ENCODE data around the gene FBXW5.

Gene FBXW5

GRCh38 chr9:136961279-136962065 is 16.9 kb upstream of the FBXW5 start:
- DNase-seq (ENCODE audit: low spot score) = no peak

DNA sequence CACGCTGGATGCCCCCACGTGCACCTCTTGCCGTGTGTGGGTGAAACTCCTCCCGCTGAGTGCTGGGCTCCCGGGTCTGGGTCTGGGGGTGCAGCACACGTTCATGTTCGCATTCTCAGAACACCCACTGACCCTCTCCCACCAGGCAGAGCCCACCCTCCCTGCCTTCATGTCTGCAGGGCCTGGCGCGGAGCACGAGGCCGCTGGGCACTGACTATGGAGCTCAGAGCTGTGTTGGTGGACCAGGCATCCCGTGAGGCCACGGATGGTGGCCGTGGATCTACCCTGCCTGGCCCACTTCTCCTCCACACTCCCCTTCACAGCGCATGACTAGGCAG is 16.4 kb upstream of the FBXW5 start:
- no peak for DNase-seq (ENCODE audit: low spot score)

DNA sequence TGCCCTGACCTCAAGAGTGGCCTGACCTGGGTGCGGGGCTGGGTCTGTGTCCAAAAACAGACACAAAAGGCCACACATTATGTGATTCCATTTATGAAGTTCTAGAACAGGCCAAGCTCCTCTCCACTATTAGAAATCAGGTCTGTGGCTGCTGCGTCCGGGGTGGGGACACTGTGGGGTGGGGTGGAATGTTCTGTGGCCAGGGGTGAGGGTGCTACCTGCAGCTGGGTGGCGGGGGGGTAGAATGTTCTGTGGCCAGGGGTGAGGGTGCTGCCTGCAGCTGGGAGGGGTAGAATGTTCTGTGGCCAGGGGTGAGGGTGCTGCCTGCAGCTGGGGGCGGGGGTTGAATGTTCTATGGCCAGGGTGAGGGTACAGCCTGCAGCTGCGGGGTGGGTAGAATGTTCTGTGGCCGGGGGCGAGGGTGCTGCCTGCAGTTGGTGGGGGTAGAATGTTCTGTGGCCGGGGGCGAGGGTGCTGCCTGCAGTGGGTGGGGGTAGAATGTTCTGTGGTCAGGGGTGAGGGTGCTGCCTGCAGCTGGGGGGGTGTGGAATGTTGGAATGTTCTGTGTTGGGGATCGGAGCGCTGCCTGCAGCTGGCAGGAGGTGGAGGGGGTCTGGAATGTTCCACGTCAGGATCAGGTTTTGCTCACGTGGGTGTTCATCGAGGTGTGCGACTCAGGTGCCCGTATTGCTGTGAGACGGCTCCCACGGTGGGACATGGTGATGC is 15.8 kb upstream of the FBXW5 start:
- no peak for DNase-seq (ENCODE audit: low spot score)

- DNase-seq (ENCODE audit: low spot score) = no peak
Observed at GRCh38 chr9:136958898-136959850, 14.6 kb upstream of the FBXW5 start.

DNA sequence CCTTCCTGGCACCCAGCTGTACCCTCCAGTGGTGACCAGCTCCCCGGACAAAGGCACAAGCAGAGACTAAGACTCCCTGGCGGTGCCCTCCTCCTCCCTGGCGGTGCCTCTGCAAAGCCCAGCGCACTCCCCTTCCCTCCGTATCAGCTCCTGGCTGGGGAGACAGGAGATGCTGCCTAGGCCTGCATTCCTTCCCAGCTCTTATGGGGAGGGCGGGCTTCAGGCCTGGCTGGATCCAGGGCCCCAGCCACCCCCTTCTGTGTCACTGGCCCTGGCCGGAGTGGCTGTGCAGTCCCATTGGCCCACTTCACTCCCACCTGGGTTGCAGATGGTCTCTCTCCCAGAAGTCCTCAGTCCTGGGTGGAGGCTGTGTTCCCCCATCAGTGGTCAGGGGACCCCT is 13.9 kb upstream of the FBXW5 start:
- no peak for DNase-seq (ENCODE audit: low spot score)

GRCh38 chr9:136957901-136958300 is 13.4 kb upstream of the FBXW5 start:
- no peak for DNase-seq (ENCODE audit: low spot score)

- DNase-seq (ENCODE audit: low spot score) = no peak
Observed at GRCh38 chr9:136957461-136957860, 12.9 kb upstream of the FBXW5 start.

DNA sequence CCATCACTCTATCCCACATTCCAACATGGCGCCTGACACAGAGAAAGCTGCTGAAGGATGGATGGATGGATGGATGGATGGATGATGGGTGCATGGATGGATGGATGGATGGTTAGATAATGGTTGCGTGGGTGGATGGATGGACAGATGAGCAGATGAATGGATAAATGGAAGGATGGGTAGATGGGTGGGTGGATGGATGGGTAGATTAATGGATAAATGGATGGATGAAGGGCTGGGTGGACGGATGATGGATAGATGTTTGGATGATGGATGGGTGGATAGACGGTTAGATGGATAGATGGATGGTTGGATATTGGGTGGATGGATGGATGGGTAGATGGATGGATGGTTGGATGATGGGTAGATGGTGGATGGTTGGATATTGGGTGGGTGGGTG is 12.1 kb upstream of the FBXW5 start:
- DNase-seq (ENCODE audit: low spot score) = no peak

GRCh38 chr9:136955943-136956335 is 11.4 kb upstream of the FBXW5 start:
- no peak for DNase-seq (ENCODE audit: low spot score)

DNA sequence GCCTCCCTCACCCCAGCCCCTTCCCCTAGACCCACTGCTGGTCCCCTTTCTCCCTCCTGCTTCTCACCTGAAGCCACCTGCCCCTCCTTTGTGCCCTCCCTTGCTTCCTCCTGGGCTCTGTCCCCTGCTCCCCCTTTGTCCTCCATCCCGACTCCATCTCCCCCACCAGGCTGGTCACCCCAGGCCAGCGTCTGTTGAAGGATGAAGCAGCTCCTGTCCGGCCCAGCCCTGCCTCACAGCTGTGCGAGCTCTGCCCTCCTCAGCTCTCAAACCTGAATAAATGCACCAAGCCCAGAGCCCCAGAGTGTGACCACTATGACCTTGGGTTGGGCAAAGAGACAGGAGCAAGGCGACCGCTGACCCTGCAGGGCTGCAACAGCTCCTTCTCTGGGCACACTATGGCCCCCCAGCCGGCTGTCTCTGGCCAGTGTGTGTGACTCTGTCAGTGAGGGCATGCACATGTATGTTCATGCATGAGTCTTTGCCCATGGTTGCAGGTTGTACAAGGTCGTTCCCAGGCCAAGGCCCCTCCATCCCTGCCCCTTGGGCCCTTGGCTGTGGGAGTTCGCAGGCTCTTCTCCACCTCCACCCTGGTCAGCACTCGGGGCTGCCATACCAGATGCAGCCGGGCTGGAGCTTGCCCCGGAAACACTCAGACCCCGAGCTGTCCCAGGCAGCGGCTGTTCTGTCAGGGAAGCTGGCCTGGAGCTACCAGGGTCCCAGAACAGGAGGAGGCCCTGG is 10.8 kb upstream of the FBXW5 start:
- no peak for DNase-seq (ENCODE audit: low spot score)

- no peak for DNase-seq (ENCODE audit: low spot score)
Observed at GRCh38 chr9:136954270-136955083, 9.9 kb upstream of the FBXW5 start.

DNA sequence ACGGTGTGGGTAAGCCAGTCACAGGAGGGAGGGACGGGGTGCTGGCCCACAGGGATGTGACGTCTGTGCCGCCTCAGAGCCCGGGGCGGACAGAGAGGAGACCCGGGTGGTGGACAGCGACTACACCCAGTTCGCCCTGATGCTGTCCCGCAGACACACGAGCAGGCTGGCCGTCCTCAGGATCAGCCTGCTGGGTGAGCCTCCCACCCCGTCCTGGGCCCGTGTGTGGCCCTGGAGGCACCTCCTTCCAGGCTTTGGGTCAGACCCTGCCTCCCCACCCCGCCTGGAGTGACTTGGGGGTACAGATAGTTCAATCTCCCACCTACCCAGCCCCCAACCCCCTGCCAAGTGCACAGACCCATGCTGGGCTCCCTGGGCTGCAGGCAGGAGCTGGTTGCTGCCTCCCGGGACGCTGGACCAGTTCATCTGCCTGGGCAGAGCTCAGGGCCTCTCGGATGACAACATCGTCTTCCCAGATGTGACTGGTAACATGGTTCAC is 9.3 kb upstream of the FBXW5 start:
- DNase-seq (ENCODE audit: low spot score) = no peak

- no peak for DNase-seq (ENCODE audit: low spot score)
Observed at GRCh38 chr9:136952876-136953770, 8.6 kb upstream of the FBXW5 start.

DNA sequence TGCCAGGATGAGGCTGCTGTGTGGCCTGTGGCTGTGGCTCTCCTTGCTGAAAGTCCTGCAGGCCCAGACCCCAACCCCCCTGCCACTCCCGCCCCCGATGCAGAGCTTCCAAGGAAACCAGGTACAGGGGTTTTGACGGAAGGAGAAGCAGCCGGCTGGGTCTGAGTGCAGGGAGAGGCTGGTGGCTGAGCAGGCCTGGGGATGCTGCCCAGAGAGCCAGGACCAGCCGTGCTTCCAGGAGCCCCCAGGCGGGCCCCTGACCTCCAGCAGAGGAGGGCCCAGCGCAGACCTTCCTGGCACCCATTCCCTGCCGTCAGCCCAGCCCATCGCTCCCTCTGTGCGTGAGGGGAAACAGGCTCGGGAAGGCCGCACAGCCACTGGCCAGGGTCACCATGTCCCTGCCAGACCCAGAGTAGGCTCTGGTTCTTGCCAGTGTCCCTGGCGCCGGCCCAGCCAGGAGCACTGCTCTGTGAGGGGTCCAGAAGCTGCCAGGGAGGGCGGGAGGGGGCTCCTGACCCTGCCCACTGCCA is 7.8 kb upstream of the FBXW5 start:
- DNase-seq (ENCODE audit: low spot score) = no peak

GRCh38 chr9:136951541-136952320 is 7.2 kb upstream of the FBXW5 start, which contains the start of gene LCN12:
Gene LCN12 (plus strand): TSS chr9:136952273. CDS start chr9:136952328, 55 bp downstream.
- DNase-seq (ENCODE audit: low spot score) = no peak

GRCh38 chr9:136950656-136951276 is 6.2 kb upstream of the FBXW5 start:
- DNase-seq (ENCODE audit: low spot score) = no peak

DNA sequence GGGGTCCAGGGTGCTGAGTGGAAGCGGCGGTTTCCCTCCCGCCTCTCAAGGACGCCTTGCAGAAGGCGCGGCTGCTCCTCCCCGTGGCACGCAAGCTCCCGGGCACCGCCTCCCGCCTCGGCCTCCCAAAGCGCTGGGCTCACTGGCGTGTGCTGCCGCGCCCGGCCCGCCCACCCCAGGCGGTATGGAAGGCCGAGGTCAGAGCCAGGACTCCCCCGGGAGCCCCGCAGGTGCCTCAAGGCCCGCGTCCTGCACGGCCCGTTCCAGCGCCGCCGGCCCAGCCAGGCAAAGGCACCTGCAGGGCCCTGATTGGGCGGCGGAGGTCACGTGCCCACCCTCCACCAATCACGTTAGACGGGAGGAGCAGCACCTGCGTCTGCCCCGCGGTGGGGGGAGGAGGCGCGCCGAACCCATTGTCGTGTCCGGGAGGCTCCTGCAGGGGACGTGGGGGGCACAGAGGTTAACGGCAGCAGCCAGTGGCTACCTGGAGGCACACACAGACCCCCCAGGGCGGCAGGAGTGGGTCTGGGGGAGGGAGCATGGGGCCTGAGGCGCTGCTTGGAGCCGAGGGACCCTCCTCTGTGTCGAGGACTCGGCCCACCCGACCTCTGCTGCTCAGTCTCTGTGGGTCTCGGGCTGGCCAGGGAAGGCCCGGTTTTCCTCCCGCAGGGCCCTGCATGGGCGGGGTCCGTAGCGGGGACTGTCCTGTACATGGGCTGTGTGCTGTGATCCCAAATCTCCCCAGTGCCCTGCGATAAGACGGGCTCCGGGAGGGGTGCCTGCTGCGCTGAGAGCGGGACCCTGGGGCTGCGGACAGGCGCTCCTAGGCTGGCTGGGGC is 5.5 kb upstream of the FBXW5 start:
- DNase-seq (ENCODE audit: low spot score) = peak; percentile 95

Measured in COLO829 (cell line).